GM15510 (cell line): ENCODE results near the gene DDX3Y.

Source experiments
- POLR2A ChIP-seq: IDR thresholded peaks from 3 replicates; pipeline ENCODE4 v1.6.1; 2011; ENCODE audit warnings: borderline replicate concordance; ENCODE audit not compliant: insufficient read length; ENCODE audit errors: extremely low read depth

Gene DDX3Y

GRCh38 chrY:12904618-12905516 lies at the start of gene DDX3Y:
Gene DDX3Y (plus strand): TSS chrY:12904868. CDS start chrY:12904937, 69 bp downstream.
- TF ChIP-seq POLR2A = no peak

DNA sequence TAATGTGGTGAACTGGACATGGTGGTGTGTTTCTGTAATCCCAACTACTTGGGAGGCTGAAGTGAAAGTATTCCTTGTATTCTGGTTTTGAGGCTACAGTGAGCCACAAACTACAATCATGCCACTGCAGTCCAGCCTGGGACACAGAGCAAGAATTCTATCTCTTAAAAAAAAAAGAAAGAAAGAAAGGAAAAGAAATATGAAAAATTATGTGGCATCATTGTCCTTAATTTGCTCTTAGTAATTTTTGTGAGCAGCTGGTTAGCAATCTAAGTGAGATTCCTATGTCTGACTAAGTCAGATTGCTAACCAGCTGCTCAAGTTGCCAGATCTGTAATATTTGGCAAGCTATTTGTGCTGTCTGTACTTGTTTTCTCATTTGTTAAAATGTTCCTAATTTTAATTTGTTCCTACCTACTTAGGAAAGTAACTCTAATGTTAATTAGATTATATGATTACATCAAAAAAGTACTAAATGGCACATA lies 48.8 kb upstream of the DDX3Y start:
- TF ChIP-seq POLR2A = no peak

GRCh38 chrY:12867960-12868359 lies 36.7 kb upstream of the DDX3Y start:
- no peak for TF ChIP-seq POLR2A

- no peak for TF ChIP-seq POLR2A
Measured at GRCh38 chrY:12896973-12897372, 7.7 kb upstream of the DDX3Y start.

DNA sequence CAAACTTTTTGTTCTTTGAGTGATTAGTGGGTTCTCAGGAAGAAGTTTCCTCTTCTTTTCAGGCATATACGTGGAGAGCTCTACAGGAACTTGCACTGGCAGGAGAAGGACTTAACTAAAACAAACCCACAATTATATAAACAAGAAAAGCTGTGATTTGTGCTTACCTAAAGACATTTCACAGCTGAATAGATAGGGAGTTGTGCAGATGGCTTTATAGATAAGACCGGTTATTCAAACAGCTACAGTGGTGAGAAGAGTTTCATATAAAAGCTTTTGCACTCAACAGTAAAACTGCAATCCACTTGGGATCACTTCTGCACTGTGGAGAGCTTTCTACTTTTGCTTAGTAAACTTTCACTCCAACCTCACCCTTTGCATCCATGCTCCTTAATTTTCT lies 6.1 kb upstream of the DDX3Y start:
- no peak for TF ChIP-seq POLR2A

DNA sequence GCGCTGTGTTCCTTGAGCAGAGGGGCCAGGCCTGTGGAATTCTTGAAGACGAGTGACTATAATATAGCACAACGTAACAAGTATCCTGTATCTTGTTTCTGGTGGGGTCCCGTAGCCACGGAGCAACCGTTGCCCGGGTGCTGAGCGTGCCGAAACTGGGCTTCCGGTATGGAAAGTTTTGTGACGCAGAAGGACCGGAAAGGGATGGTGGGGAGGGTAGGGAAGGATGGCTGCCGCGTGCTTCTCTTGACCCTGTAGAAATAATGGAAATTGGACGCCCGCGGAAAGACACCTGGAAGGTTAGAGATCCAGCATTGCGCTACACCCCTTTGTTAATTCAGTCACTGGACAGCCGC lies 827 bp downstream of the DDX3Y start:
- TF ChIP-seq POLR2A = no peak

DNA sequence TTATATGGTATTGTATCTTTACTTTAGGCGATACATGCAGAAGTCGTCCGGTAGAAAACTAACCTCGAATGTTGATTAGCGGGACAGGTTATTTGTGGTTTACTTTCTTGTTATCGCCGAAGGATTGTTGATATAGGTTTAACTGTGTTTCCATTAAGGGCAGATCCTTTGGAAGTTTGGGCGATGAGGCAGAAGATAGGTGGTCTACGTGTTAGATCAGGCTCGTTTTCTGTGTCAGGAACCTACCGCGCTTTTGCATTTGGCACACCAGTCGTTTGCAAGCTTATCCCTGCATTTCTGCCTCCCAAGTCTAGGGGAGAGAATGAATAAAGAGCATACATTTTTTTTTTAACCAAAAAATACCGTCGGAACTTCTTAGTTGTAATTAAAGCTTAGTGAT lies 1.2 kb downstream of the DDX3Y start:
- no peak for TF ChIP-seq POLR2A

DNA sequence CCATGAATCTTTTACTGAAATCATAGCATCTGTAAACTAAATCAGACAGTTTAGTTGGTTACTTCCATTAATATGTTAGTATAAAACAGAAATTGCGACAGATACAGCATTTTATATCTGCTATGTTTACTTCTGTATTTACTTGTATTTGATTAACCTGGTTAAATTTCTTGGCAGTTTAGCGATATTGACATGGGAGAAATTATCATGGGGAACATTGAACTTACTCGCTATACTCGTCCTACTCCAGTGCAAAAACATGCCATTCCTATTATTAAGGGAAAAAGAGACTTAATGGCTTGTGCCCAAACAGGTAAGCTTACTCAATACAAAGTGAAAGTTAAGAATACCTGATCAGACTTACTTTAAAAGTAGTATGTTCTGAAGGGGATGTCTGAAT lies 8.9 kb downstream of the DDX3Y start:
- TF ChIP-seq POLR2A = no peak

GRCh38 chrY:12928043-12928442 lies 23.4 kb downstream of the DDX3Y start:
- TF ChIP-seq POLR2A = no peak

- no peak for TF ChIP-seq POLR2A
Measured at GRCh38 chrY:12941725-12942687, 37.3 kb downstream of the DDX3Y start.
